GM04503 (cell line): ENCODE results near the gene RPL32.
A peak's percentile ranks its signal among the peaks of the same experiment; 100 is the strongest.

ENCODE experiments used
- DNase-seq: peaks from one replicate; pipeline ENCODE4 v3.0.0-alpha.2; 2012; ENCODE audit warnings: low read depth

Gene RPL32

DNA sequence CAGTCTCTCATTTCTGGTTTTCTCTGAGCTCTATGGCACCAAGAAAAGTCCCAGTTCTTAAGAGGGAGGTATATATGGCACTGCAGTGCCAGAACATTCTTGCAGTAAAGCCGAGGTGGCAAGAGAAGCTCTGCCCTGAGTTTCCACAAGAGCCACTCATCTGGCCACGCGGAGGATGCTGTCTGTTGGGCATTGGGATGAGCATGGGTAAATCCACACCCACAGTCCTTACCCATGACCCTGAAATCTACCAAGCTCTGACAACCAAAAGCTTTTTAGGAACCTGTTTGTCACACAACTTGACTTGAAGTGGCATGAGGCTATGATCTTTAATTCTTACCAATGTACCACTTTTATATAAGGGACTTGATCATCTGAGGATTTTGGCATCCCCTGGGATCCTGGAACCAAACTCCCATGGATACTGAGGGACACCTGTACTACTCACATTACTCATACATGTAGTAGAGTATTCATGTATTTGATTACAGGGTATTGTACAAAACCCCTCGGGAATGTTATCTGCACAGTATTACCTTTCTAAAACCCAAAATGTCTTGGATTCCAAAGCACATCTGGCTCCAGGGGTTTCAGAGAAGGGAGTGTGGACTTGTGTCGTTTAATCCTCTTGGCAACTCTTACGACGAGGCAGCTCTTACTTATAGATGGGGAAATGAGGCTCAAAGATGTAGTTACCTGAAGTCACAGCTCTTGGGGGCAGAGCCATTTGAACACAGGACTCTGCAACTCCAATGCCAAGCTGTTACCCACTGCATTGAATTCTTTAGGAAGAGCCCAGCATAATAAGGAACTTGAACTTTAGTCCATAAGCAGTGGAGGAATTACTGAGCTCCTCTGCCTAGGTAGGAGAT is 8.8 kb downstream of the RPL32 start:
- DNase-seq = no peak

DNA sequence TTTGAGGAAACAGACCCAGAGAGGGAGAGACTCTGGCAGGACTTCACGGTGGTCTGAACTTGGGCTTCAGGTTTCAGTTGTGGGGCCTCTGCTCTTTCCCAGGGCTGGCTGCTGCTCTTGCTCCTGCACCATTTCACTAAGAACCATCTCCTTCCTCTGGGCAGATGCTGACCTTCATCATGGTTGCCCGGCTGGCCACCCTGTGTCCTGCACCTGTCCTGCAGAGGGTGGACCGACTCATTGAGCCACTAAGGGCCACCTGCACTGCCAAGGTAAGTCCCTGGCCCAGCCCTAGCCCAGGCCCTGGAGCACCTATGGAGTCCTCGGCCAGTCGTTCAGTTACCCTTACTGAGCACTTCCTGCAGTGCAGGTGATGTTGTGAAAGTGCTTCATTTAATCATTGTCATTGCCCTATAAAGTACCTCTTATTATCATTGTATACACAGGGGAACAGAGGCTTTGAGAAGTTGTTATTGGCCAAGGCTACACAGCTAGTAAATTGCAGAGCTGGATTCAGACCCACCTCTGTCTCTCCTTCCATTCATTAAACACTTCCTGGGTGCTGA is 10.0 kb downstream of the RPL32 start:
- DNase-seq = no peak

DNA sequence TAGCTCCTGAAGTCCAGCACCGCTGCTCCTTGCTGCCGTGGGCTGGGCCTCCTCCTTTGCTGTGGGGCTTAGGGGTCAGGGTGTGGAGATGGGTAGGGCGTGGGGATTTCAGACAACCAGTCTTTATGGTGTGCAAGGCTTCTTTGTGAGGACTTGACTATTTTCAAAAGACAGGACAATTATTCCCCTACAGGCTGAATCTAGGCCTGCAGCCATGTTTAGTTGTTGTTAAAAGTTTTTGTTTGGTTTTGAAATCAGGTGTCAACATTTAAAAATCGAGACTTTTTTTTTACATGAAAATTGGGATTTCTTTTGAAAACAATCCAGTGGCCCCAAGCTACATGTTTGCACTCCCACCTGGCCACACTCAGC is 10.6 kb downstream of the RPL32 start:
- no peak for DNase-seq

DNA sequence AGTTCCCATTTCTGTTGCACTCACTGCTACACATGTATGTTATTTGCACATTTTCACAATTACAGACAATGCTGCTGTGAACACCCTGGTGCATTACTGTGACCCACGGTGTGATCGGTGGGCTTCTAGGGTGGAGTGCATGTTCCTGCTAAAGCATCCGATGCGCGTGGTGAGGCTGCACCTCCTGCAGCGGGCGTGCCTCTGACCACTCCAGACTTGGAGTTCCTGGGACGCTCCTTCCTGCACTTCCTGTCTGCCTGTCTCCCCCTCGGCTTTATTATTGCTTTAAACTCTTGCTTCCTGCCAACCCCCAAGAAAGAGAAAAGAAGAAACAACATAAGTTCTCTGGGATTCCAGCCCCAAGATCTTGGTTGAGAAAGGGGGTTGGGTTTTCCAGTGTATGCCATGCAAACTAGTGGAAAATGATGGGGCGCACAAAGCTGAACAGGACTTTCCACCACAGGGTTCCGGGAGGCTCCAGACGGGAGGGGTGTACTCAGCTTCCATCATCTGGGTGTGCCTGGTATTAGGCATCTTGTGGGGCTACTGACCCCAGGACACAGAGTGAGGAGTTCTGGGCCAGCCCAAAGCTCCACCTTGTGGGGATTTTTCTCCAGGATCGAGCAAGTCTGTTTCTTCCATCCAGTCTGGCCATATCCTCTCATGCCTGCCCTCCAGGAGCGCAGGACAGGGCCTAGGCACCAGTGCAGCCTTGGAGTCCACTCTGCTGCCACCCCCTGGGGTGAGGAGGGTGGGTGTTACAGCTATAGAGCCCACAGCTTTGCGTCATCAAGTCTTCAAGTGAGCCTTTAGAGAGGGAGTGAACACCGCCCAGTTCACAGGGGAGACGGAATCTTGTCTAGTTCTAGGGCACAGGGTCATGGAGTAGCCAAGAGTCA is 11.2 kb downstream of the RPL32 start:
- no peak for DNase-seq

DNA sequence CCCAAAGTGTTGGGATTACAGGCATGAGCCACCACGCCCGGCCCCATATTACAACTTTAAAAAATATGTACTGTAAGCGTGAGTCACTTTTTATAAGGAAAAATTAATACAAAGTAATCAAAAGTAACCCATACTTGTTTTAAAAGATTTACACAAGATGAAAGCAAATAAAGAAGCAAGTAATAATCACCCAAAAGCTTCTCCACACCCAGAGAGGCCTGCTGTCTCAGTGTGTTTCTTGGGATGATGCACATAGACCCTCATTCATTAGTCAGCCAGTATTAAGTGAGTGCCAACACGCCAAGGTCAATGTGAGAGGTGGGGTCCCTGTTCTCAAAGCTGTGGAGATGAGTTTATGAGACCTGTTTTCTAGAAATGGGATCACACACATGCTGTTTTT is 12.0 kb downstream of the RPL32 start:
- no peak for DNase-seq

DNA sequence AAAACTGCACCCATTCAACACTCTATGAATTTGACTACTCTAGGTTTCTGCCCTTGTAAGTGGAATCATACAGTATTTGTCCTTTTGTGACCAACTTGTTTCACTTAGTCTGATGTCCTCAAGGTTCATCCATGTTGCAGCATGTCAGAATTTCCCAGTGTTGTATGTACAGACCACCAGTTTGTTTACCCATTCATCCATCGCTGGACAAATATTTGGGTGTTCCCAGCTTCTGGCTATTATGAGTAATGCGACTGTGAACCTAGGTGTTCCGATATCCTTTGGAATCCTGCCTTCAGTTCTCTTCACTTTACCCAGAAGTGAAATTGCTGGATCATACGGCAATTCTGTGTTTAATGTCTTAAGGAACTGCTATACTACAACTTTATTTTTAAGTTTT is 12.6 kb downstream of the RPL32 start:
- no peak for DNase-seq

DNA sequence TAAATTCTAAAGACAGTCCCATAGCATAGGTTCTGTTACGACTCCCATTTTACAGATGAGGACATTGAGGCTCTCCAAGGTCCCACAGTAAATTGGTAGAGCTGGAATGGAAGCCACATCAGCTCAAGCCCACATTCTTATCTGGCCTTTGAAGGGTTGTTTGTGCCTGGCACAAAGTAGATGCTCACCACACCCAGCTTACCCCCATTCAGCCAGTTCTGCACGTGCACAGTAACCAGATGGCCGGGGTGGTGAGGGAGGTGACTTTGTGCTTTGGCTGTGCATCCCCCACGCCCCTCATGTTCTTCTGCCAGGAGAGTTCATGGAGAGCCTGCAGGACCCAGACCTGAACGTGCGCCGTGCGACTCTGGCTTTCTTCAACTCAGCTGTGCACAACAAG is 16.2 kb downstream of the RPL32 start:
- DNase-seq = no peak

DNA sequence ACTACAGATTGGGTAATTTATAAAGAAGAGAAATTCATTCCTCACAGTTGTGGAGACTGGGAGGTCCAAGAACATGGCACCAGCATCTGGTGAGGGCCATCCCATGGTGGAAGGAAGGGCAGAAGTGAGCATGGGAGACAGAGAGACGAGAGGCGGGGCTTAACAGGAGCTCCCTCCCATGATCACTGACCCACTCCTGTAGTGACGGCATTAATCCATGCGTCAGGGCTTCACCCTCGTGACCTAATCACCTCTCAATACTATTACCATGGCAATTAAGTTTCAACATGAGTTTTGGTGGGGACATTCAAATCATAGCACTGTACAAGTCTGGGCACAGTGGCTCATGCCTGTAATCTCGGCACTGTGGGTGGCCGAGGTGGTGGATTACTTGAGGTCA is 17.1 kb downstream of the RPL32 start:
- no peak for DNase-seq

DNA sequence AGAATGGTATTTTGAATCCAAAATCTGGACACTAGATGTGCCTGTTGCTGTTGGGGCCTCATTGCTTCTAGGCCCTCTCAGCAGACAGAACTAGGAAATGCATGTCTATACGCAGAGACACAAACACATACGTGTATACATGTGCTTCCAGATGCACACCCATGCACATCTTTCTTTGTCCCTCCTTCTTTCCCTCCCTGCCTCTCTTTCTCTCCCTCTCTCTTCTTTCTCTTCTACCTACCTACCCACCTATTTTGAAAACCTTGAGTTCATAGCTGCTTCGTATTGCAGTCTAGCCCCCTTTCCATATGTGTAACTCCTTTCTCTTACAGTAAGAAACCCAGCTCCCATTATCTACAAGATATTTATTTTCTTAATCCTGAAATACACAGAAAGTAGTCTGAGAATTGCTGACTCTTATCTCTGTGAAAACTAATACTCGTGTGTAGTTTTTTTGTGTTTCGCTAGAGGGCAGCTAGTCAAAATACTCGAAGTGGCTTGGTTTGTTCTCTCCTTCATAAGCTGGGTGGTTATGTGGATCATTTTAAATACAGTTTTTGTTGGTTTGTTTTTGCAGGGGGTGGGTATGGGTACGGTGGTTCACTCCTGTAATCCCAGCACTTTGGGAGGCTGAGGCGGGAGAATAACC is 18.5 kb downstream of the RPL32 start:
- no peak for DNase-seq

DNA sequence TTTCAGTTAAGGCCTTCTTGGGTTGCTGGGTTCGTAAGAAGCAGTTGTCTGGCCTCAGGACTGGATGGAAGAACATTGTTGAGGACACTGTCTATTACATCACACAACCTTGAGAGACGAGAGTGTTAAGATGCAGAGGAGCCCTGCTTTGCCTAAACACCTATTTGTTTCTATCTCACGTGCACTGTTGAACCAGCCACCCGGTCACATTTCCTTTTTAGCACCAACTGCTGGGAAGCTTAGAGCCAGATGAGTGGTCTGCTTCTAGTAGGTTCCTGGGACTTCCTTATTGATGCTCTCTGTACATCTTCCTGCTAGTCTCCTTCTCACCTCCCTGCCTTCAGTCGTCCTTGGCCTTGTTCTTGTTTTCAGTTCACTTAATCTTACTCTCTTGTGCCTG is 22.6 kb downstream of the RPL32 start:
- DNase-seq = no peak

DNA sequence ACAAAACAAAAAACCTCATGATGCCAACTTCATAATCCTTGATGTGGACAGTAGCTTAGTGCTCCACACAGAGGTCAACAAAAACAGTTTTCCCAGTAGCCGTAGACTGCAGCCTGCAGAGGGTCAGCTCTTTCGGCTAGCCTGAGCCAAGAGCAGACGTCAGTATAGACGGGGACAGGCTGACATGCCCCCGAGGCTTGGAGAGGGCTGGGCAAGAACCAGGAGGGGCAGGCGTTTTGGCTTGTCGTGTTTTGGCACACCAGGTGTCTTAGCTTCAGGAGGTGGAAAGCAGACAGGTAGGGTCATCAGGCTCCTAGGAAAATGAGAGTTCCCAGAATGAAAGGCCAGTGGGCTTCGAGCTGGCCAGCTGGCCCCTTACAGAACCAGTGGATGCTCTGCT is 23.1 kb downstream of the RPL32 start:
- no peak for DNase-seq

DNA sequence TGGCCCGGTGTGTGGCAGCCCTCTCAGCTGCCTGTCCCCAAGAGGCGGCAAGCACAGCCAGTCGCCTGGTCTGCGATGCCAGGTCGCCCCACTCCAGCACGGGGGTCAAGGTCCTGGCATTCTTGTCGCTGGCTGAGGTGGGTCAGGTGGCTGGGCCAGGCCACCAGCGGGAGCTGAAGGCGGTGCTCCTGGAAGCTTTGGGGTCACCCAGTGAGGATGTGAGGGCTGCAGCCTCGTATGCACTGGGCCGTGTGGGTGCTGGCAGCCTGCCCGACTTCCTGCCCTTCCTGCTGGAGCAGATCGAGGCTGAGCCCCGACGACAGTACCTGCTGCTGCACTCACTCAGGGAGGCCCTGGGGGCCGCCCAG is 24.0 kb downstream of the RPL32 start:
- no peak for DNase-seq

DNA sequence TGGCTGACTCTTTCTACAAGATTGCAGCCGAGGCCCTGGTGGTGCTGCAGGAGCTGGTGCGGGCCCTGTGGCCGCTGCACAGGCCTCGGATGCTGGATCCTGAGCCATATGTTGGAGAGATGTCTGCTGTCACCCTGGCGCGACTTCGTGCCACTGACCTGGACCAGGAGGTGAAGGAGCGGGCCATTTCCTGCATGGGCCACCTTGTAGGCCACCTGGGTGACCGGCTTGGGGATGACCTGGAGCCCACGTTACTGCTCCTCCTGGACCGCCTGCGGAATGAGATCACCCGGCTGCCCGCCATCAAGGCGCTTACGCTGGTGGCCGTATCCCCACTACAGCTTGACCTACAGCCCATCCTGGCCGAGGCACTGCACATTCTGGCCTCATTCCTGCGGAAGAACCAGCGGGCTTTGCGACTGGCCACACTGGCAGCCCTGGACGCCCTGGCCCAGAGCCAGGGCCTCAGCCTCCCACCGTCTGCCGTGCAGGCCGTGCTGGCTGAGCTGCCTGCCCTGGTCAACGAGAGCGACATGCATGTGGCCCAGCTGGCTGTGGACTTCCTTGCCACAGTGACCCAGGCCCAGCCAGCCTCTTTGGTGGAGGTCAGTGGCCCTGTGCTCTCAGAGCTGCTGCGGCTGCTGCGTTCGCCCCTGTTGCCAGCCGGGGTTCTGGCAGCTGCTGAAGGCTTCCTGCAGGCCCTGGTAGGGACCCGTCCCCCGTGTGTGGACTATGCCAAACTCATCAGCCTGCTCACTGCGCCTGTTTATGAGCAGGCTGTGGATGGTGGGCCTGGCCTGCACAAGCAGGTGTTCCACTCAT is 24.6 kb downstream of the RPL32 start:
- no peak for DNase-seq

DNA sequence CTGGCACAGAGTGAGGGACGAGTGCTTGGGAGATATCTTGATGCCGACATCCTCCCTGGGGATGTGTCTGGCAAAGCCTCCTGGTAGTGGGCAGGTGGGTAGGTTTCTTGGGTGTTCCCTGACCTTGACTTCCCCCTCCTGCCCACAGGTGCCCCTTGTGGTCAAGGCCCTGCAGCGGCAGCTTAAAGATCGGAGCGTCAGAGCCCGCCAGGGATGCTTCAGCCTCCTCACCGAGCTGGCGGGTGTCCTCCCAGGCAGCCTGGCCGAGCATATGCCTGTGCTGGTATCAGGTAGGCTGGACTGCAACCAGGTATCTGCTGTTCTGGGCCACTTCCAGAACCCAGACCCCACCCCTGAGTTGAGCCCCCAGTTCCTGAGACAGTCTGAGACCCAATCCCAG is 25.6 kb downstream of the RPL32 start:
- DNase-seq = no peak

DNA sequence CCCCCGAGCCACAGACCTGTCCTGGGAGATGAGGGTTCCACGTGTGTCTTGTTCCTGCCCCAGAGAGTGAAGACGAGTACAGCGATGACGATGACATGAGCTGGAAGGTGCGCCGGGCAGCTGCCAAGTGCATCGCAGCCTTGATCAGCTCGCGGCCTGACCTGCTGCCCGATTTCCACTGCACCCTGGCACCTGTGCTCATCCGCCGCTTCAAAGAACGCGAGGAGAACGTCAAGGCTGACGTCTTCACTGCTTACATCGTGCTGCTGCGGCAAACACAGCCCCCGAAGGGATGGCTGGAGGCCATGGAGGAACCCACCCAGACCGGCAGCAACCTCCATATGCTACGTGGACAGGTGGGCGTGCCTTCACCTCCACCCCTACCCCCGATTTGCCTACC is 26.3 kb downstream of the RPL32 start:
- DNase-seq = no peak

DNA sequence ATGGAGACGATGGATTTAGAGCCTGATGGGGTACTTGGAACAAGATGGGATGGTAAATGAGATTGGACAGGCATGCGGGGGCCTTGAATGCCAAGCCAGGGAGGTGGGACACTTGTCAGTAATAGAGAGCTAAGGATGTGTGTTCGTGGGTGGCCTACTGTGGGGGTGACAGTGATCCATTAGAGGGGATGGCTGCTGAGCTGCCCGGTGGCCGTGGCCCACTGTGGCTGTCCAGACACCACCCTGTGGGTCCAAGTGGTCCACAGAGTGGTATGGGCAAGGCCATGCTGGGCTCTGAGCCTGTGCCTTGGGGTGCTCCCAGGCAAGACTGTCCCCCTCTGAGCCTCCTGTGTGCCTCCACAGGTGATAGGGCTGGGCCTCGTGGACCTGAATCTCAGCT is 27.4 kb downstream of the RPL32 start:
- no peak for DNase-seq

DNA sequence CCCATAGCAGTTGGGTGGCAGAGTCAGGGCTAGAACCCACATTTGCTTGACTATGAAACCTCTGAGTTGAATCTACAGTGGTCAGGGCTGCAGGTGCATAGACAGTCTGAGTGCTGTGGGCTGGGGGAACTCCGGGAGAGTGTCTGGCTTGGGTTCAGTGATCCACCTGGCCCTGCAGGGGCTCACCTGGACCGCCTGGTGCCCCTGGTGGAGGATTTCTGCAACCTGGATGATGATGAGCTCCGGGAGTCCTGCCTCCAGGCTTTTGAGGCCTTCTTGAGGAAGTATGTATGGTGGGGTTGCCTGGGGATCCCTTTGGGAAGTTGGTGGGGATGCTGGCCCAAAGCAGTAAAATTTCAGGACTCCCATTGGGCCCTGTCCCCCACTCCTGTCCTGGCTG is 28.6 kb downstream of the RPL32 start:
- no peak for DNase-seq

DNA sequence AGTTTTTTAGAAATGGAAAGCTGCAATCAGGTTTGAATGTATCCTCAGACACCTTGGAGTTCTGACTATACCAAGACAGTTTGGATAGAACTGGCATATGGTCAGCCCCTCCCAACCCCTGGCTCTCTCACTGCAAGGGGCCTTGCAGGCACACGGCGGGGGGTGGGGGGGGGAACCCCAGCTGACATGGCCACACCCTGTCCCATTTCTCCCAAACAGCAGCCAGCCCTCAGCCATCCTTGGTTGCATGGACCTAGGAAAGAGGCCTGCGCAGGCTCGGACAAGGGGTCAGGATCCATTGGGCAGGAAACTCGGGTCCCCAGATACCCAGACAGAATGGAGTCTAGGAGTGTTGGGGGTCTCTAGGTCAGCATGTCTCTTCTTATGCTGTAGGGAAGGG is 30.4 kb downstream of the RPL32 start:
- no peak for DNase-seq

DNA sequence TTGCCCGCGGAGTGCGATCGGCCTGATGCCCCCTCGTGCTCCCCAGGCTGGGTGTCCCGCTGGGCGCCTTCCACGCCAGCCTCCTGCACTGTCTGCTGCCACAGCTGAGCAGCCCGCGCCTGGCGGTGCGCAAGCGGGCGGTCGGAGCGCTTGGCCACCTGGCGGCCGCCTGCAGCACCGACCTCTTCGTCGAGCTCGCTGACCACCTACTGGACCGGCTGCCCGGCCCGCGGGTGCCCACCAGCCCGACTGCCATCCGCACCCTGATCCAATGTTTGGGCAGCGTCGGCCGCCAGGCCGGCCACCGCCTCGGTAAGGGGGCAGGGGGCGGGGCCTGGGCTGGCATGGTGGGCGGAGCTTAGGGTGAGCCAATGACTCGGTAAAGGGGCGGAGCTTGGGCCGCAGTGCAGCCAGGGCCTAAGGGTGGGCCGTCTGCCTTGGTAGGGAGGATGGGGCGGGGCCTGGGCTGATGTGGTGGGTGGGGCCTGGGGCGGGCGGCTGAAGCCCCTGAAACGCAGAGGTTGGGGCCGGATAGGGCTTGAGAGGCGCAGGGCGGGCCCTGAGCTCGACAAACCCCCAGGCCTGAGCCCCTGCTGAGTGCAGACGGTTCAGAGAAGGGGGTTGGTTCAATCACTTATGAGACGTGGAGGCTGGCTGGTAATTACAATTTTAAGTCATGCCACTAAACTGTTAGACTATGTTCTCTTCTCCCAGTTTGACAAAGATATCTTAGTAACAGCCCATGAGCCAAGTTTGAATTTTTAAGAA is 31.2 kb downstream of the RPL32 start:
- DNase-seq = peak; percentile 27

DNA sequence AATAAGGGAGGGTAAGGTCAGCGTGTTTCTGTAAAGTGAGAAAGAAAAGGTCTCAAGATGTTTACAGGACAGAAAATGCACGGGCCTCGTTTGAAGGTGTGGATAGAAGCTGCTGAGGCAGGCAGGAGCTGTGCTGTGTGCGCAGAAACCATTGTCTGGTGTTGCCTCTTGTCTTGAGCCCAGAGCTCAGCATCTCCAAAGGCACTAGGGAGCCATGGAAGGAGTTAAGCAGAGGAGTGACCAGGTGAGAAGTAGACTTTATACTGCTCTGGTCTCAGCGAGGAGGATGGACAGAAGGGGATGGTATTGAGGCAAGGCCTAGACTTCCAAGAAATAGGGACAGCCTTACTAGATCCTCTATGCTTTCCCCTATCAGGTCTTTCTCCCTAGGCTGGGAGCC is 31.9 kb downstream of the RPL32 start:
- no peak for DNase-seq

DNA sequence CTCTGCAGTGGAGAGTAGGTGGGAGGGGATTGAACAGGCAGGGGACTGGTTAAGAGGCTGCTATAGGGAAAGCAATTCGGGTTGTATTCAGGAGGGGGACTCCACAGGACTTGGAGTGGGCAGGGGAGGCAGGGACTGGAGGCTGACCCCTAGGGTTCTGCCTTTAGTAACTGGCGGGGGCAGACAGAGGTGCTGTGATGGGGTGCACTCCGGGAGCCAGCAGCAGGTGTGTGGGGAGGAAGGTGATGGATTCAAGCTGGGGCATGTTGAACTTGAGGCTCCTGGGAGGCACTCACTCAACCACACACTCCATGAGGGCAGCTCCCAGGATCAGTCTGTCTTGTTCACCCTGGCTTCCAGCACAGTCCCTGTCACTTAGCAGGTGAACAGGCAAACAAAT is 32.4 kb downstream of the RPL32 start:
- no peak for DNase-seq
